ENCODE measurements around the gene KRTAP4-12.
"Not testable (repeated sequence)": the region's sequence is repeated elsewhere in the genome, so short reads cannot be mapped to it uniquely, and the experiment has no call there.

- TF ChIP-seq, protein P1, sequence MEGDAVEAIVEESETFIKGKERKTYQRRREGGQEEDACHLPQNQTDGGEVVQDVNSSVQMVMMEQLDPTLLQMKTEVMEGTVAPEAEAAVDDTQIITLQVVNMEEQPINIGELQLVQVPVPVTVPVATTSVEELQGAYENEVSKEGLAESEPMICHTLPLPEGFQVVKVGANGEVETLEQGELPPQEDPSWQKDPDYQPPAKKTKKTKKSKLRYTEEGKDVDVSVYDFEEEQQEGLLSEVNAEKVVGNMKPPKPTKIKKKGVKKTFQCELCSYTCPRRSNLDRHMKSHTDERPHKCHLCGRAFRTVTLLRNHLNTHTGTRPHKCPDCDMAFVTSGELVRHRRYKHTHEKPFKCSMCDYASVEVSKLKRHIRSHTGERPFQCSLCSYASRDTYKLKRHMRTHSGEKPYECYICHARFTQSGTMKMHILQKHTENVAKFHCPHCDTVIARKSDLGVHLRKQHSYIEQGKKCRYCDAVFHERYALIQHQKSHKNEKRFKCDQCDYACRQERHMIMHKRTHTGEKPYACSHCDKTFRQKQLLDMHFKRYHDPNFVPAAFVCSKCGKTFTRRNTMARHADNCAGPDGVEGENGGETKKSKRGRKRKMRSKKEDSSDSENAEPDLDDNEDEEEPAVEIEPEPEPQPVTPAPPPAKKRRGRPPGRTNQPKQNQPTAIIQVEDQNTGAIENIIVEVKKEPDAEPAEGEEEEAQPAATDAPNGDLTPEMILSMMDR (IDR thresholded peaks at IDR 0.05), result not testable (repeated sequence)
- not testable (repeated sequence) for TF ChIP-seq POLR2A (IDR thresholded peaks at IDR 0.05)
Measured at GRCh38 chr17:41105347-41105746, 18.6 kb downstream of the KRTAP4-12 start, which contains the start of gene KRTAP4-9.
